Midbrain (tissue), 1 donor: Measurements from ENCODE around the gene CTIF.

Experiments used
- DNase-seq: peaks from one replicate; lab custom pipeline; 2025; lab: John Stamatoyannopoulos, UW

The CTIF gene

GRCh38 chr18:48682768-48683167 is 143.9 kb downstream of the CTIF start:
- DNase-seq = no peak

DNA sequence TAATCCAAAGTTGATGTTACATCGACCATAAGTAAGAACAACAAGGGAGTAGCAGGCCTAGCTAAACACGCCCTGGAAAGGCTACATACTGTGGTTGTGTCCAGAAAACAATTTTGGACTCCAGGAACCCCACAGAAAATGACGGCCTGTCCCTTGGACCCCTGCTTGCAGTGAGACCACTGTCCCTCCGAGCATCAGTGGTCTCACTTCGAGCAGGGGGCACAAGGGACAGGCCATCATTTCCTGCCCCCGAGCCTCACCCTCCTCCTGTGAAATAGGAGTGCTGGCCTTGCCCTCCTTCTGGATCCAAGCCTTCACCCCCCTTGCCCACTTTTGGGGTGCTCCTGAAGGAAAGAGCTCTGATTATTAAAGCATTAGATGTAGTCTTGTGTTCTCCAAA is 144.4 kb downstream of the CTIF start:
- no peak for DNase-seq

DNA sequence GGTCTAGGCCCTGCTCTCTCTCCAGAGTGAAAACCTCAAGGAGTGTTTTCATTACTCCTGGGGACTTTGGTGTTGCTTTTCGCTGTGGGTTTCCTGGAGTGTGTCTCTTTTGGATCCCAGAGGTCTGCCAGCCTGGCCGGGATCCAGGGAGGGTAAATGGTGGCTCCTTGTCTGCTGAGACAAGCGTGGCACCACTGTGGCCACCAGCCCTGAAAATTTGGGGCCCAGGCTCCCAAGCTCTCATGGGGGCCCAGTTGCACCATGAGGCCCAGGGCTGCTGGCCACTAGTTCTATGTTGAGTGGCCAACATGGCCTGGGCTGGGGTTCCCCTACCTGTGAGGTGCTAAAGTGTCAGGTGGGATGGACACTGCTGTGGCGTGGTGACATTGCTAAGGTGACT is 144.8 kb downstream of the CTIF start:
- DNase-seq = no peak

GRCh38 chr18:48687346-48688042 is 148.7 kb downstream of the CTIF start:
- peak; percentile 47 for DNase-seq

DNA sequence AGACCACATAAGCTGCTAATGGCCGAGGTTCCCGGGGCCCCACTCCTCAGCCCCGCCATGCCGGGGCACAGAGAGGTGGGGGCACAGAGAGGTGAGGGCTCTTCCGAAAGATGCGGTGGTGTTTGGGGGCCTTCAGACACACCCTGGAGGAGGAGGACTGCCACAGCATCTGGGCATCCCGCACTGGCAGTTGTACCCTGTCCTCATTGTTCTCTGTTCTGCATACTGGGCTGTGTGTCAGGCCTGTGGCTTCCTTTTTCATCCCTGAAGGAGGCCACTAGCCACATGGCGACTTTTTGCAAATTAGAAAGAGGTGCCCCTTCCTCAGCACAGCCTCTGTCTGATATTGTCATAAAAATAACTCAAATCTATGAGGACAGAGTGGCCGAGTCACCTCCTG is 150.1 kb downstream of the CTIF start:
- DNase-seq = no peak

GRCh38 chr18:48689548-48689947 is 150.7 kb downstream of the CTIF start:
- no peak for DNase-seq

GRCh38 chr18:48690494-48690893 is 151.7 kb downstream of the CTIF start:
- no peak for DNase-seq

GRCh38 chr18:48693006-48693405 is 154.2 kb downstream of the CTIF start:
- DNase-seq = no peak

DNA sequence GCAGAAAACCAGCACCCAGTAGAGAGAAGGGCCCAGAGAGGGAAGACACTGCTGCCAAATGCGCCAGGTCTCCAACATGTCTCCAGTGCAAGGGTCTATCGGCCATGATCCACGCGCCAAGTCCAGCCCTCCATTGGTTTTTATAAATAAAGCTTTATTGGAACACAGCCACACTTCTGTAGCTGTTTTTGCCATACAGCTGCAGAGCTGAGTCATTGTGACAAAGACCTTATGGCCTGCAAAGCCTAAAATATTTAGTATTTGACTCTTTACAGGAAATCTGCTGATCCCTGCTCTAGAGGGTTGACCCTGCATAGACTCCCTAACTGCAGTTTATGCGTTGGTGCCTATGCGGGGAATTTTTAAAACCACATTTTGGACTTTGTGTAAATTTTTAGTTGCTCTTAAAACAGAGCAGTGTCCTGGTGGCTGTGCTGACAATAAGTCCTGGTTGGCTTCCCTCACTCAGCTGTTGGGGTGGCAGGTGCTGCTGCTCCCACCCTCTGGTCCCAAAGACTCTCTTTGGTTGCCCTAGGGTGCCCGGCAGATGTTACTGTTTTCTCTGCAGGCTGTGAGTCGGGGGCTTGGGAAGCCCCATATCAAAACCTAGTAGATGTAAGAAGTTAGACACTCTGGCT is 154.9 kb downstream of the CTIF start:
- DNase-seq = no peak

DNA sequence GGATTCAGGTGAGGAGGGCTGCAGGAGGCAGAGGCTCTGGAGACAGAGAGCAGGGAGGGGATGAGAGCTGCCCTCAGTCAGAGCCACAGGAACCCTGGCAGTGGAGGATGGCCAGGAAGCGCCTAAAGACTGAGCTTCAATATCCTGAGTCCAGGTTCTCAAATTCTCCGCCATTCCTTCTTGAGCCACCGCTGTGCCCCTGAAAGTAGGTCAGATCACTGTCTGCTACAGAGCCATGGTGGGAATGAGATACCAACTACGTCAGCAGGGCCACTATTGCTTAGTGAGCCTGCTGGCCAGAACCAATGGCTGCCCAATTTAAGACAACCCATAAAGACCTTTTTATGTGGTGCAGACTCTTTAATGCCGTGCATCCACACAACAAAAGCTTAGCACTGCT is 155.5 kb downstream of the CTIF start:
- no peak for DNase-seq

GRCh38 chr18:48695671-48696070 is 156.8 kb downstream of the CTIF start:
- no peak for DNase-seq

DNA sequence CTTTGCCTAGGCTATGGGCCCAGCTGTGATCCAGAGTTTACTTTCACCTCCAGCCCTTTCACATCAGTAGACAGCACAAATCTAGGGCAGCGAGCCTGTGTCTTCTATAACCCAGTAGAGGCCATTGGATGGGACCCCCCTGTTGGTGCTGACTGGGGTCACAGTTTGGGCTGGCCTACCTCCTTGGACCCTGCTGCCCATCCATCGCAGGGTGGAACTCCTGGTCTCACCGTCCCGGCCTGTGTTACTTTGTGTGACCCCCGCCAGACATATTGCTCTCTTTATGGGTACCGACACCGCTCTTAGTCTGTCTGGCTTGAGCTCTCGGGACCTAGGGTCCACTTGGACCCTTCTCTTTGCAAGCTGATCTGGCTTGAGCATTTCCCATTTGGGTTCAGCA is 157.4 kb downstream of the CTIF start:
- no peak for DNase-seq

DNA sequence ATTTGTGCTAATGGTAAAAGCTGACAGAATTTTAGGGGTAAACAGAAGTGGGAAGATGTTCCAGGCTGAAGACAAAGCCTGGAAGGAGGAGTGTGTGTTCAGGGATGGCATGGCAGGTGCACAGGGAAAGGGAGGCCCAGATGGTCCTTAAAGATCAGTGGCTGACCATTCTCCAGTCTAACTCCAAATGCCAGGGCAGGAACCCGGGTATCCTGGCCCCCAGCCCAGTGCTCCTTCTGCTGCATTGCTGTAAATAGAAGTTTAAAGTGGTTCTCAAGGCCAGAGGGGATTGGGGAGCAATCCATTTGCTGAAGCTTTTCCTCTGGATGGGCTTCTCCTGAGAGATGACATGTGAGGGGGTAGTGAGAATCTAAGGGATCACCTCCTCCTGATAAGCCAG is 158.6 kb downstream of the CTIF start:
- DNase-seq = no peak

GRCh38 chr18:48698707-48699106 is 159.9 kb downstream of the CTIF start:
- DNase-seq = no peak

DNA sequence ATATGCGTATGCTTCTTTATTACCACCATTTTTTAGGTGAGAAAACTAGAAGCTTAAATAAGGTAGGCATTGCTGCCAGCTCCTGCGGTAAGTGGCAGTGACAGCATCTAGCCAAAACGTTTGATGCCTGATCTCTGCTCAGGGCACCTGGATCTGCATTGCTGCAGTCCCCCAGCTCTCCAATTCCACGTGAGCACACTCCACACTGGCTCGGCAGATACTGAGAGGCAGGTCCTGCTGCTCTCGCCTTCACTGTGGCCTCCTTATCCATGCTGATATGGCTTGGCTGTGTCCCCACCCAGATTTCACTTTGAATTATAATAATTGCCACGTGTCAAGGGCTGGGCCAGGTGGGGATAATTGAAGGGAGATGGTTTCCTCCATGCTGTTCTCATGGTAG is 160.9 kb downstream of the CTIF start:
- no peak for DNase-seq

- no peak for DNase-seq
Observed at GRCh38 chr18:48700446-48700845, 161.6 kb downstream of the CTIF start.

- no peak for DNase-seq
Observed at GRCh38 chr18:48702346-48703027, 163.7 kb downstream of the CTIF start.

- DNase-seq = no peak
Observed at GRCh38 chr18:48703028-48703386, 164.2 kb downstream of the CTIF start.

- DNase-seq = no peak
Observed at GRCh38 chr18:48703418-48703817, 164.6 kb downstream of the CTIF start.

- DNase-seq = no peak
Observed at GRCh38 chr18:48705043-48705442, 166.2 kb downstream of the CTIF start.

DNA sequence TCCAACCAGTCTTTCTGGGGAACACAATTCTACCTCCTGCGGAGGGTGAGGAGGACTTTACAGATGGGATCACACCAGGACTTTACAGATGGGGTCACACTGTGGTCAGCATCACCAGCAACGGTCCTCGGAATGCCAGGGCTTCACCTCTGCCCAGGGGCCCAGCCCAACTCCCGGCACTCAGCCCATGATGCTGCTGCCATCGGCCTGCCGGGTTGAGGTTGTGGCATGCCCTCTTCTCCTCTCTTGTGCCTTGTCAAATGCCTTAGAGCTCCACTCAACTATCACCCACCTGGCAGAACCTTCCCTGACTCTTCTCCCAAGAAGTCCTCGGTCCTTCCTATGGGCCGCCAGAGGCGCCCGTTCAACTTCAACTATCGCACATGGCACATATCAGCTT is 166.7 kb downstream of the CTIF start:
- no peak for DNase-seq

GRCh38 chr18:48706731-48707130 is 167.9 kb downstream of the CTIF start:
- DNase-seq = no peak

- no peak for DNase-seq
Observed at GRCh38 chr18:48707636-48708296, 168.9 kb downstream of the CTIF start.
